CD4-positive, alpha-beta T cell treated with Interleukin-15 for 1 hour (primary cell): ENCODE results near the gene PDLIM5.

Experiments
- DNase-seq: peaks from one replicate; pipeline ENCODE4 v3.0.0-alpha.2; 2020

The PDLIM5 gene

GRCh38 chr4:94566420-94566819, 114.7 kb downstream of the PDLIM5 start:
- DNase-seq, result no peak

- no peak for DNase-seq
These were observed 116.1 kb downstream of the PDLIM5 start for GRCh38 chr4:94567811-94568210.

GRCh38 chr4:94570558-94570957, 118.8 kb downstream of the PDLIM5 start:
- no peak for DNase-seq

- DNase-seq, result no peak
These were observed 119.6 kb downstream of the PDLIM5 start for GRCh38 chr4:94571298-94571697.

- no peak for DNase-seq
These were observed 120.0 kb downstream of the PDLIM5 start for GRCh38 chr4:94571715-94572114.

- no peak for DNase-seq
These were observed 122.3 kb downstream of the PDLIM5 start for GRCh38 chr4:94574050-94574449.

GRCh38 chr4:94574616-94575015, 122.9 kb downstream of the PDLIM5 start:
- DNase-seq, result no peak

- no peak for DNase-seq
These were observed 123.9 kb downstream of the PDLIM5 start for GRCh38 chr4:94575652-94576051.

- DNase-seq, result no peak
These were observed 124.5 kb downstream of the PDLIM5 start for GRCh38 chr4:94576210-94576609.

- DNase-seq, result no peak
These were observed 125.4 kb downstream of the PDLIM5 start for GRCh38 chr4:94577136-94577535.

GRCh38 chr4:94578195-94578594, 126.5 kb downstream of the PDLIM5 start:
- no peak for DNase-seq

- DNase-seq, result no peak
These were observed 130.0 kb downstream of the PDLIM5 start for GRCh38 chr4:94581766-94582165.

- no peak for DNase-seq
These were observed 130.8 kb downstream of the PDLIM5 start for GRCh38 chr4:94582517-94582916.

- no peak for DNase-seq
These were observed 132.3 kb downstream of the PDLIM5 start for GRCh38 chr4:94583914-94584641.

- DNase-seq, result no peak
These were observed 137.4 kb downstream of the PDLIM5 start for GRCh38 chr4:94588896-94589693.

- DNase-seq, result no peak
These were observed 138.8 kb downstream of the PDLIM5 start for GRCh38 chr4:94590493-94590892.

GRCh38 chr4:94591289-94591688, 139.5 kb downstream of the PDLIM5 start:
- DNase-seq, result no peak

- DNase-seq, result no peak
These were observed 143.3 kb downstream of the PDLIM5 start for GRCh38 chr4:94595013-94595412.

- DNase-seq, result no peak
These were observed 144.2 kb downstream of the PDLIM5 start for GRCh38 chr4:94595880-94596483.

GRCh38 chr4:94598758-94599157, 147.0 kb downstream of the PDLIM5 start:
- DNase-seq, result no peak

- no peak for DNase-seq
These were observed 151.5 kb downstream of the PDLIM5 start for GRCh38 chr4:94603170-94603747.

- no peak for DNase-seq
These were observed 153.6 kb downstream of the PDLIM5 start for GRCh38 chr4:94605241-94605805.

- DNase-seq, result no peak
These were observed 158.4 kb downstream of the PDLIM5 start for GRCh38 chr4:94610145-94610544.
